C4-2B (cell line): Measurements from ENCODE around the gene TNFSF13B.

Experiments
- CTCF ChIP-seq: fragments of 450-650 bp; conservative IDR thresholded peaks from 2 replicates; pipeline ENCODE4 v1.5.1; 2017; ENCODE audit warnings: mild to moderate bottlenecking
- ZFX ChIP-seq: fragments of 450-650 bp; IDR thresholded peaks from 2 replicates; pipeline ENCODE4 v1.6.1; 2017

GRCh38 chr13:108273429-108274118 is 4.1 kb downstream of the TNFSF13B start:
- TF ChIP-seq CTCF: no peak
- no peak for TF ChIP-seq ZFX
